ENCODE data around the gene PTPRS.

DNA sequence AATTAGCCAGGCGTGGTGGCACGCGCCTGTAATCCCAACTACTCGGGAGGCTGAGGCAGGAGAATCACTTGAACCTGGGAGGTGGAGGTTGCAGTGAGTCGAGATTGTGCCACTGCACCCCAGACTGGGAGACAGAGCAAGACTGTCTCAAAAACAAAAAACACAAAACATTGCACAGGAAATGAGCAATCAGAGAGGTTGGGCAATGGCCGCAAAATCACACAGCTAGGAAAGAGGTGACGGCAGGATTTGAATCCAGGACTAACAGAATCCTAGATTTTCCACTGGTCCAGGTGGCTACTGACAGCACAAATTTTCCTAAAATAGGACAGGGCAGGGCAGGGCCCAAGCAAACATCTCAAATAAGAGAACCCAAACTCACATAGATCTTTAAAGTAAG is 23.3 kb downstream of the PTPRS start:
- TF ChIP-seq, protein P1, sequence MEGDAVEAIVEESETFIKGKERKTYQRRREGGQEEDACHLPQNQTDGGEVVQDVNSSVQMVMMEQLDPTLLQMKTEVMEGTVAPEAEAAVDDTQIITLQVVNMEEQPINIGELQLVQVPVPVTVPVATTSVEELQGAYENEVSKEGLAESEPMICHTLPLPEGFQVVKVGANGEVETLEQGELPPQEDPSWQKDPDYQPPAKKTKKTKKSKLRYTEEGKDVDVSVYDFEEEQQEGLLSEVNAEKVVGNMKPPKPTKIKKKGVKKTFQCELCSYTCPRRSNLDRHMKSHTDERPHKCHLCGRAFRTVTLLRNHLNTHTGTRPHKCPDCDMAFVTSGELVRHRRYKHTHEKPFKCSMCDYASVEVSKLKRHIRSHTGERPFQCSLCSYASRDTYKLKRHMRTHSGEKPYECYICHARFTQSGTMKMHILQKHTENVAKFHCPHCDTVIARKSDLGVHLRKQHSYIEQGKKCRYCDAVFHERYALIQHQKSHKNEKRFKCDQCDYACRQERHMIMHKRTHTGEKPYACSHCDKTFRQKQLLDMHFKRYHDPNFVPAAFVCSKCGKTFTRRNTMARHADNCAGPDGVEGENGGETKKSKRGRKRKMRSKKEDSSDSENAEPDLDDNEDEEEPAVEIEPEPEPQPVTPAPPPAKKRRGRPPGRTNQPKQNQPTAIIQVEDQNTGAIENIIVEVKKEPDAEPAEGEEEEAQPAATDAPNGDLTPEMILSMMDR (IDR thresholded peaks at IDR 0.05) = no peak
- TF ChIP-seq EP300 (IDR thresholded peaks at IDR 0.05) (no peak), POLR2A (IDR thresholded peaks at IDR 0.05) (no peak), POLR2AphosphoS5 (IDR thresholded peaks at IDR 0.05) (no peak)

Data from sigmoid colon (tissue), 4 donors.